Fibroblast of lung (primary cell): ENCODE results near the gene ATP13A4. TPM values are rescaled to one million over a fixed set of nuclear protein-coding genes. Genes with fewer than 3 reads are reported as not detected.

Experiments
- DNase-seq, 2 donors: peaks; one replicate each; pipeline versions ENCODE4 v3.0.0 to v3.0.0-alpha.2; 2010; ENCODE audit warnings: low read depth in 2 of 2
- H2AFZ ChIP-seq: 2 replicates; pipeline ENCODE4 v1.5.1; 2012; ENCODE audit warnings: low read length, control low read depth, inconsistent platforms
- H3K27ac ChIP-seq: 2 replicates; pipeline ENCODE4 v1.5.1; 2011; ENCODE audit warnings: low read length, control low read depth; ENCODE audit not compliant: insufficient read depth
- H3K27me3 ChIP-seq: 2 replicates; pipeline ENCODE4 v1.5.1; 2011; ENCODE audit warnings: mild to moderate bottlenecking, low read length; ENCODE audit not compliant: control insufficient read depth, insufficient read depth
- H3K36me3 ChIP-seq: 2 replicates; pipeline ENCODE4 v1.5.1; 2011; ENCODE audit warnings: low read length; ENCODE audit not compliant: control insufficient read depth, insufficient read depth
- H3K4me1 ChIP-seq: 2 replicates; pipeline ENCODE4 v1.5.1; 2011; ENCODE audit warnings: low read length; ENCODE audit not compliant: control insufficient read depth, insufficient read depth; ENCODE audit errors: extremely low read depth
- H3K4me2 ChIP-seq: 2 replicates; pipeline ENCODE4 v1.5.1; 2011; ENCODE audit warnings: low read length, control low read depth; ENCODE audit not compliant: insufficient read depth; ENCODE audit errors: extremely low read depth
- H3K4me3 ChIP-seq, 4 experiments: fragments of 200-600 bp in 1 of 4; sonication (generic) in 1 of 4; replicated peaks in 1 of 4; 2 replicates each; pipeline ENCODE4 v1.5.1; 2011 to 2016; ENCODE audit warnings: low read length in 4 of 4, low read depth in 3 of 4, mild to moderate bottlenecking in 3 of 4, control low read depth in 2 of 4, inconsistent platforms in 1 of 4, mixed read lengths in 1 of 4; ENCODE audit not compliant: insufficient read depth in 1 of 4; ENCODE audit errors: control extremely low read depth in 1 of 4
- H3K79me2 ChIP-seq: 2 replicates; pipeline ENCODE4 v1.5.1; 2012; ENCODE audit warnings: mild to moderate bottlenecking, low read length, inconsistent platforms; ENCODE audit not compliant: control insufficient read depth, insufficient read depth
- H3K9ac ChIP-seq: 2 replicates; pipeline ENCODE4 v1.5.1; 2011; ENCODE audit warnings: mild to moderate bottlenecking, low read length, control low read depth; ENCODE audit not compliant: insufficient read depth
- H3K9me3 ChIP-seq: 2 replicates; pipeline ENCODE4 v1.5.1; 2012; ENCODE audit warnings: low read depth, low read length; ENCODE audit not compliant: control insufficient read depth, insufficient read depth
- H4K20me1 ChIP-seq: 2 replicates; pipeline ENCODE4 v1.5.1; 2011; ENCODE audit warnings: low read length; ENCODE audit not compliant: control insufficient read depth, insufficient read depth; ENCODE audit errors: extremely low read depth
- EZH2 ChIP-seq: IDR thresholded peaks from 2 replicates; pipeline ENCODE4 v1.5.1; 2012; ENCODE audit warnings: low read length, control low read depth, mild to moderate bottlenecking; ENCODE audit errors: missing control alignments
- polyA plus RNA-seq, 2 donors: library from polyadenylated mRNA; depleted of rRNA in 1 of 2; stranded (reverse) in 1 of 2; unstranded in 1 of 2; fragments of >200 nt; gene quantifications; 2 replicates each; pipeline ENCODE4 v1.2.1, GENCODE V29; 2011 to 2012; ENCODE audit warnings: missing spikeins in 1 of 2
- total RNA-seq: library from RNA; depleted of rRNA; stranded (reverse); fragments of >200 nt; gene quantifications from 2 replicates; pipeline ENCODE4 v1.2.1, GENCODE V29; 2014
- TF ChIP-seq, protein P1 (sequence below), 2 donors: IDR thresholded peaks in 1 of 2; conservative IDR thresholded peaks in 1 of 2; 1 replicate in 1 of 2; 2 replicates in 1 of 2; pipeline ENCODE4 v1.5.1; 2011 to 2012; ENCODE audit warnings: low read length in 2 of 2, control low read depth in 1 of 2, inconsistent platforms in 1 of 2, low read depth in 1 of 2, mild to moderate bottlenecking in 1 of 2

Gene ATP13A4
- total and polyA plus RNA-seq, 2 donors (not counting 1 experiment from before 2014, with no cell fraction given): 0.01 to 0.33 TPM

DNA sequence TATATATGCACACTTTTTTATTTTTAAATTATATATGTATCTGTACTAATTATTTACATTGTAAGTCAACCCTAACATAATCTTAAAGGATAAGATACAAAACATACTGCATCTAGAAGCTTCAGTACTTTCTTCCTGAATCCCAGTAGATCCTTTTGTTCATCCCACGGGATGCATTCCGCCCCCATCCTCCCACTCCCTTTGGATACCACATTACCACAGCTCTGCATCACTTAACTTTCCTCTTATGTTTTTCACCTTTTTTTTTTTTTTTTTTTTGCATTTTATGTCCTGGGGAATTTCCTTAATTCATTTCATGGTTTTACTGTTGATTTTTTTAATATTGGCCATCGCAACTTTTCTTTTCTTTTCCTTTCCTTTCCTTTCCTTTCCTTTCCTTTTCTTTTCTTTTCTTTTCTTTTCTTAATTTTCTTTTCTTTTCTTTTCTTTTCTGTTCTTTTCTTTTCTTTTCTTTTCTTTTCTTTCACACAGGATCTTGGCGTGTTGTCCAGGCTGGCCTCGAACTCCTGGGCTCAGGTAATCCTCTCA is 41.3 kb upstream of the ATP13A4 start:
- no peak overlapping the region for H3K4me2 ChIP-seq
- peak in 1 of 2 donors; percentile 18 for DNase-seq
- H3K9ac ChIP-seq: no peak overlapping the region
- peaks cover 66% of the 10 kb centered on the region for H3K79me2 ChIP-seq
- H3K36me3 ChIP-seq: no peaks in the 10 kb centered on the region
- no peaks in the 10 kb centered on the region for H4K20me1 ChIP-seq
- no peaks in the 10 kb centered on the region for H3K27me3 ChIP-seq
- no peak overlapping the region for H2AFZ ChIP-seq
- TF ChIP-seq, protein P1, sequence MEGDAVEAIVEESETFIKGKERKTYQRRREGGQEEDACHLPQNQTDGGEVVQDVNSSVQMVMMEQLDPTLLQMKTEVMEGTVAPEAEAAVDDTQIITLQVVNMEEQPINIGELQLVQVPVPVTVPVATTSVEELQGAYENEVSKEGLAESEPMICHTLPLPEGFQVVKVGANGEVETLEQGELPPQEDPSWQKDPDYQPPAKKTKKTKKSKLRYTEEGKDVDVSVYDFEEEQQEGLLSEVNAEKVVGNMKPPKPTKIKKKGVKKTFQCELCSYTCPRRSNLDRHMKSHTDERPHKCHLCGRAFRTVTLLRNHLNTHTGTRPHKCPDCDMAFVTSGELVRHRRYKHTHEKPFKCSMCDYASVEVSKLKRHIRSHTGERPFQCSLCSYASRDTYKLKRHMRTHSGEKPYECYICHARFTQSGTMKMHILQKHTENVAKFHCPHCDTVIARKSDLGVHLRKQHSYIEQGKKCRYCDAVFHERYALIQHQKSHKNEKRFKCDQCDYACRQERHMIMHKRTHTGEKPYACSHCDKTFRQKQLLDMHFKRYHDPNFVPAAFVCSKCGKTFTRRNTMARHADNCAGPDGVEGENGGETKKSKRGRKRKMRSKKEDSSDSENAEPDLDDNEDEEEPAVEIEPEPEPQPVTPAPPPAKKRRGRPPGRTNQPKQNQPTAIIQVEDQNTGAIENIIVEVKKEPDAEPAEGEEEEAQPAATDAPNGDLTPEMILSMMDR (conservative IDR thresholded peaks at IDR 0.05 in 1 of 2, IDR thresholded peaks at IDR 0.05 in 1 of 2; ENCODE audit: low read depth in 1 of 2, low read length in 2 of 2): no peak
- TF ChIP-seq EZH2: no peak
- H3K4me1 ChIP-seq: no peaks in the 10 kb centered on the region
- H3K9me3 ChIP-seq: no peaks in the 10 kb centered on the region
- H3K4me3 ChIP-seq: no peak overlapping the region
- no peak overlapping the region for H3K27ac ChIP-seq

DNA sequence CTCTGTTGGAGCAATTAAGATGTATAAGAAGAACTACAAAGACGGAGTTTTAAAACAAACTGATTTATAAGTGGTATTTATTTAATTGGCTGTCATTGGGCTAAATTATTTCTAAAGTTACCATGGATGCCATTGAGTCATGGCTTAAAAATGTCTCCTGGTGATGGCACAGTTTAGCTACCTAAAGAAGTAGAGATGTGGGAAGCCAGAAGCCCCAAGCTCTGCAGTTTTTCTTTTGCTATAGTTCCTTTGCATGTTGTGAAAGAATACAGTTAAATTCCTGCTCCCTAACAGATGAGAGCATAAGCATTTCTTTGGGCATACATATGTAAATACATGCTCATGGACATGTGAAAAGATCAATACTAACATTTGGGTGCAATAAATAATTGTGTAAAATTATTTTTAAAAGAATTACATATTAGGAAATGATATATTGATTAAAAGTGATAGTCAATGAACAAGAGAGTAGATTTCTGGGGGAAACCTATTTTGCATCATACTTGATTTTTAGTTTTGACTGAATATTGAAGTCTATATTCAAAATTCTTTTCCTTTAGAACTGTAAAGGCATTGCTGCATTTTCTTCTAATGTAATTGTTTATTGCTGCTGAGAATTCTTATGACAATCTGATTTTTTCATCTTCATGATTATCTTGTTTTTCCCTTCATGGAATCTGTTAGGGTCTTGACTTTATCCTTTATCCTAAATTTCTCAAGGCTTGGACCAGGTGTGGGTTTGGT is 40.4 kb upstream of the ATP13A4 start:
- Histone ChIP-seq H3K36me3 (no peaks in the 10 kb centered on the region), H2AFZ (no peak overlapping the region), H3K27ac (no peak overlapping the region), H3K79me2 (peaks cover 59% of the 10 kb centered on the region), H3K9me3 (no peaks in the 10 kb centered on the region), H3K9ac (no peak overlapping the region), H3K4me2 (peak overlapping the region; percentile 21), H3K27me3 (no peaks in the 10 kb centered on the region), H3K4me1 (no peaks in the 10 kb centered on the region), H3K4me3 (peak overlapping the region in 3 of 4 experiments; percentile 30 to 71 (median 64)), H4K20me1 (no peaks in the 10 kb centered on the region)
- peak in 1 of 2 donors; percentile 57 for DNase-seq
- no peak for TF ChIP-seq EZH2
- TF ChIP-seq, protein P1 (conservative IDR thresholded peaks at IDR 0.05 in 1 of 2, IDR thresholded peaks at IDR 0.05 in 1 of 2; ENCODE audit: low read depth in 1 of 2, low read length in 2 of 2): no peak

DNA sequence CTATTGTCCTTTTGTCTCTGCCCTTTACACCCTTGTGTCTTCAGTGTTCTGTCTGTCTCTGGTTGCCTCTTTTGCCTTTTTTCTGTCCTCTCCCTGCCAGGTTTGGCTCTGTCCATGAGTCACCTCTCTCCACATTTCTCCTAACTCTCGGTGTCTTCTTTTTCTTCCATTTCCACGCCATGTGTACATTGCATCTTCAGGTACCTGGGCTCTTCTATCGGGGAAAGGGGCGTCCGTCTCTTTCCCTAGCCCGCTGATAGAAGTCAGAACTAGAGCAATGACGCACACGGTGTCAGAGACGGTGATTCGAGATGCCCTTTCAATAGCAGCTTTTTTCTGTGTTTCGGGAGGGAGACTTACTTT is 39.0 kb upstream of the ATP13A4 start:
- H4K20me1 ChIP-seq: no peaks in the 10 kb centered on the region
- H3K27me3 ChIP-seq: no peaks in the 10 kb centered on the region
- H3K27ac ChIP-seq: peak overlapping the region; percentile 88
- H3K9ac ChIP-seq: peak overlapping the region; percentile 84
- H2AFZ ChIP-seq: peak overlapping the region; percentile 4
- no peaks in the 10 kb centered on the region for H3K4me1 ChIP-seq
- H3K4me2 ChIP-seq: peak overlapping the region; percentile 15
- DNase-seq: peak; percentile 30 to 49
- no peaks in the 10 kb centered on the region for H3K36me3 ChIP-seq
- H3K9me3 ChIP-seq: no peaks in the 10 kb centered on the region
- peaks cover 50% of the 10 kb centered on the region for H3K79me2 ChIP-seq
- TF ChIP-seq, protein P1 (conservative IDR thresholded peaks at IDR 0.05 in 1 of 2, IDR thresholded peaks at IDR 0.05 in 1 of 2; ENCODE audit: low read depth in 1 of 2, low read length in 2 of 2): no peak
- peak overlapping the region; percentile 64 to 94 (median 72) for H3K4me3 ChIP-seq
